IMR-90 (cell line): Measurements from ENCODE around the gene FGA. TPM values are rescaled to one million over a fixed set of nuclear protein-coding genes. Genes with fewer than 3 reads are reported as not detected.

Source experiments
- ATAC-seq: fragments of 200-7000 bp; cut with Tn5 transposase; 2 replicates; pipeline ENCODE4 v1.9.1; 2020; ENCODE audit warnings: low read depth, mild to moderate bottlenecking, moderate library complexity
- BruUV-seq: library from RNA; stranded (reverse); fragments of 400-500 nt; replicated peaks from 2 replicates; lab custom pipeline; 2021; lab: Mats Ljungman, UMichigan
- CTCF ChIA-PET: fragments of 300-600 bp; formaldehyde crosslinking; extraction: SDS; loops from one replicate; lab custom pipeline; 2021; ENCODE audit warnings: antibody characterized with exemption; lab: Yijun Ruan, JAX
- POLR2A ChIA-PET: fragments of 300-600 bp; sonication (Branson Sonifier 250); formaldehyde crosslinking; loops from one replicate; lab custom pipeline; 2022; ENCODE audit warnings: antibody characterized with exemption; ENCODE audit not compliant: unreplicated experiment; lab: Charles Lee
- DNase-seq: peaks from one replicate; pipeline ENCODE4 v3.0.0; 2013
- H2AFZ ChIP-seq: replicated peaks from 2 replicates; pipeline ENCODE3; 2013; ENCODE audit warnings: low read length, mild to moderate bottlenecking; ENCODE audit not compliant: poor library complexity
- H2AK5ac ChIP-seq: 2 replicates; pipeline ENCODE4 v1.6.1; 2013; ENCODE audit warnings: low read depth, low read length, inconsistent platforms
- H2AK9ac ChIP-seq: replicated peaks from 2 replicates; pipeline ENCODE3; 2013; ENCODE audit warnings: mild to moderate bottlenecking, low read depth, low read length, moderate library complexity; ENCODE audit not compliant: poor library complexity
- H2BK120ac ChIP-seq: 2 replicates; pipeline ENCODE4 v1.6.1; 2013; ENCODE audit warnings: low read depth, low read length, inconsistent platforms
- H2BK15ac ChIP-seq: 3 replicates; pipeline ENCODE4 v1.6.1; 2013; ENCODE audit warnings: low read depth, low read length, inconsistent platforms
- H2BK20ac ChIP-seq: 2 replicates; pipeline ENCODE4 v1.6.1; 2013; ENCODE audit warnings: low read depth, mild to moderate bottlenecking, inconsistent platforms, low read length, moderate library complexity
- H2BK5ac ChIP-seq: 2 replicates; pipeline ENCODE4 v1.6.1; 2013; ENCODE audit warnings: mild to moderate bottlenecking, low read depth, low read length, inconsistent platforms; ENCODE audit not compliant: poor library complexity, severe bottlenecking
- H3K14ac ChIP-seq: replicated peaks from 2 replicates; pipeline ENCODE4 v1.6.1; 2013; ENCODE audit warnings: low read depth, low read length, inconsistent platforms
- H3K18ac ChIP-seq: 2 replicates; pipeline ENCODE4 v1.6.1; 2013; ENCODE audit warnings: low read depth, low read length, control low read depth
- H3K23ac ChIP-seq: 2 replicates; pipeline ENCODE4 v1.6.1; 2013; ENCODE audit warnings: low read depth, low read length, inconsistent platforms
- H3K27ac ChIP-seq: 2 replicates; pipeline ENCODE4 v1.5.1; 2013; ENCODE audit warnings: mild to moderate bottlenecking, control low read depth, low read length; ENCODE audit not compliant: insufficient read depth
- H3K27me3 ChIP-seq: 2 replicates; pipeline ENCODE4 v1.6.1; 2013; ENCODE audit warnings: low read length; ENCODE audit not compliant: control insufficient read depth, insufficient read depth
- H3K36me3 ChIP-seq: 2 replicates; pipeline ENCODE4 v1.6.1; 2013; ENCODE audit warnings: low read length, mixed read lengths; ENCODE audit not compliant: control insufficient read depth, insufficient read depth
- H3K4ac ChIP-seq: 2 replicates; pipeline ENCODE4 v1.6.1; 2013; ENCODE audit warnings: low read depth, low read length, inconsistent platforms
- H3K4me1 ChIP-seq: 2 replicates; pipeline ENCODE4 v1.6.1; 2013; ENCODE audit warnings: low read length, mixed read lengths; ENCODE audit not compliant: control insufficient read depth, insufficient read depth
- H3K4me2 ChIP-seq: 2 replicates; pipeline ENCODE4 v1.6.1; 2013; ENCODE audit warnings: low read depth, mild to moderate bottlenecking, control low read depth, low read length, moderate library complexity
- H3K4me3 ChIP-seq: 2 replicates; pipeline ENCODE4 v1.5.1; 2013; ENCODE audit warnings: low read depth, mild to moderate bottlenecking, control low read depth, low read length, moderate library complexity; ENCODE audit not compliant: insufficient read depth
- H3K56ac ChIP-seq: 2 replicates; pipeline ENCODE4 v1.6.1; 2013; ENCODE audit warnings: low read length, inconsistent platforms; ENCODE audit not compliant: insufficient read depth; ENCODE audit errors: extremely low read depth
- H3K79me1 ChIP-seq, 2 experiments: 2 replicates each; pipeline ENCODE4 v1.6.1; 2013; ENCODE audit warnings: low read length in 2 of 2, inconsistent platforms in 1 of 2, low read depth in 1 of 2
- H3K9ac ChIP-seq: 2 replicates; pipeline ENCODE4 v1.6.1; 2013; ENCODE audit warnings: low read depth, low read length, control low read depth
- H3K9me1 ChIP-seq: 2 replicates; pipeline ENCODE4 v1.6.1; 2013; ENCODE audit warnings: low read length, inconsistent platforms; ENCODE audit not compliant: insufficient read depth
- H3K9me3 ChIP-seq: 2 replicates; pipeline ENCODE4 v1.6.1; 2013; ENCODE audit warnings: low read length; ENCODE audit not compliant: control insufficient read depth, insufficient read depth
- H4K20me1 ChIP-seq: 2 replicates; pipeline ENCODE4 v1.6.1; 2013; ENCODE audit warnings: low read length, inconsistent platforms; ENCODE audit not compliant: insufficient read depth
- H4K5ac ChIP-seq: 2 replicates; pipeline ENCODE4 v1.6.1; 2013; ENCODE audit warnings: mild to moderate bottlenecking, low read depth, low read length, control low read depth
- H4K8ac ChIP-seq, 2 experiments: 2 replicates each; pipeline ENCODE4 v1.6.1; 2013; ENCODE audit warnings: low read depth in 2 of 2, low read length in 2 of 2, control low read depth in 1 of 2, inconsistent platforms in 1 of 2
- H4K91ac ChIP-seq: 2 replicates; pipeline ENCODE4 v1.6.1; 2013; ENCODE audit warnings: low read depth, low read length, inconsistent platforms; ENCODE audit not compliant: insufficient read depth
- BHLHE40 ChIP-seq: fragments of 150-350 bp; IDR thresholded peaks from 2 replicates; pipeline ENCODE4 v1.6.1; 2016; ENCODE audit warnings: mild to moderate bottlenecking, low read depth, low read length
- CEBPB ChIP-seq: IDR thresholded peaks from 2 replicates; pipeline ENCODE4 v1.6.1; 2012; ENCODE audit warnings: low read depth, low read length, improper control_type of control experiment
- CHD1 ChIP-seq: IDR thresholded peaks from 2 replicates; pipeline ENCODE4 v1.6.1; 2012; ENCODE audit warnings: low read depth, low read length, improper control_type of control experiment
- CTCF ChIP-seq: conservative IDR thresholded peaks from 2 replicates; pipeline ENCODE4 v1.5.1; 2012; ENCODE audit warnings: mild to moderate bottlenecking, low read depth, low read length, improper control_type of control experiment
- ELK1 ChIP-seq: fragments of 150-350 bp; IDR thresholded peaks from 2 replicates; pipeline ENCODE4 v1.6.1; 2016; ENCODE audit warnings: low read depth, mild to moderate bottlenecking, low read length, moderate library complexity, borderline replicate concordance
- FOS ChIP-seq: fragments of 150-350 bp; IDR thresholded peaks from 2 replicates; pipeline ENCODE4 v1.6.1; 2016; ENCODE audit warnings: low read depth, low read length
- MAFK ChIP-seq: IDR thresholded peaks from 2 replicates; pipeline ENCODE4 v1.6.1; 2012; ENCODE audit warnings: low read depth, low read length, improper control_type of control experiment
- MAZ ChIP-seq: IDR thresholded peaks from 2 replicates; pipeline ENCODE4 v1.6.1; 2012; ENCODE audit warnings: low read depth, mild to moderate bottlenecking, low read length, improper control_type of control experiment, moderate library complexity, borderline replicate concordance
- MXI1 ChIP-seq: IDR thresholded peaks from 2 replicates; pipeline ENCODE4 v1.6.1; 2012; ENCODE audit warnings: low read depth, mild to moderate bottlenecking, low read length, moderate library complexity, borderline replicate concordance
- NFE2L2 ChIP-seq: fragments of 150-350 bp; IDR thresholded peaks from 2 replicates; pipeline ENCODE4 v1.6.1; 2016; ENCODE audit warnings: low read depth, mild to moderate bottlenecking, low read length
- POLR2A ChIP-seq: IDR thresholded peaks from 2 replicates; pipeline ENCODE4 v1.6.1; 2012; ENCODE audit warnings: mild to moderate bottlenecking, low read depth, low read length
- RAD21 ChIP-seq: IDR thresholded peaks from 2 replicates; pipeline ENCODE4 v1.6.1; 2012; ENCODE audit warnings: low read length, improper control_type of control experiment
- RCOR1 ChIP-seq: IDR thresholded peaks from 2 replicates; pipeline ENCODE4 v1.6.1; 2012; ENCODE audit warnings: mild to moderate bottlenecking, low read length, improper control_type of control experiment; ENCODE audit not compliant: insufficient replicate concordance
- RFX5 ChIP-seq: IDR thresholded peaks from 2 replicates; pipeline ENCODE4 v1.8.0; 2012; ENCODE audit warnings: low read depth, mild to moderate bottlenecking, low read length, moderate library complexity
- SMC3 ChIP-seq: fragments of 150-350 bp; IDR thresholded peaks from 2 replicates; pipeline ENCODE4 v1.6.1; 2016; ENCODE audit warnings: low read depth, mild to moderate bottlenecking, antibody characterized with exemption, low read length, moderate library complexity
- WGBS, 2 experiments: methylation state at CpG; one replicate each; pipeline versions ENCODE4 v1.1.5 to v1.1.7; 2013; ENCODE audit warnings: missing lambda C conversion rate in 2 of 2; ENCODE audit not compliant: insufficient read length in 1 of 2; ENCODE audit errors: extremely low coverage in 2 of 2; 5-methylcytosine and 5-hydroxymethylcytosine counted together
- dilution Hi-C: fragments of 300-500 bp; cut with HindIII; formaldehyde crosslinking; loops from one replicate; pipeline ENCODE4 v1.14.3; 2018; ENCODE audit warnings: low sequenced_read_pairs; ENCODE audit not compliant: unreplicated experiment
- in situ Hi-C: fragments of 300-500 bp; cut with MboI; formaldehyde crosslinking; loops from 3 replicates; pipeline ENCODE4 v1.14.3; 2019; ENCODE audit warnings: low sequenced_read_pairs, inconsistent platforms, mixed read lengths
- intact Hi-C: fragments of 100-400 bp; cut with micrococcal nuclease; formaldehyde crosslinking; loops from 2 replicates; pipeline ENCODE4 v1.10.0; 2022
- polyA plus RNA-seq, 3 experiments: library from polyadenylated mRNA; depleted of rRNA; stranded (reverse); fragments of >200 nt; gene quantifications; 2 replicates each; pipeline ENCODE4 v1.2.3, GENCODE V29; 2012; ENCODE audit warnings: low replicate concordance in 1 of 3
- total RNA-seq: library from RNA; depleted of rRNA; stranded (reverse); fragments of >200 nt; gene quantifications from 2 replicates; pipeline ENCODE4 v1.2.3, GENCODE V29; 2012
- TF ChIP-seq, protein P1 (sequence below): fragments of 150-350 bp; IDR thresholded peaks from 2 replicates; pipeline ENCODE4 v1.6.1; 2017; ENCODE audit warnings: mild to moderate bottlenecking, antibody characterized with exemption, low read length, low read depth

The FGA gene
- total and polyA plus RNA-seq, 2 of the 4 experiments (the other 2 are of a cell fraction), result not detected

DNA sequence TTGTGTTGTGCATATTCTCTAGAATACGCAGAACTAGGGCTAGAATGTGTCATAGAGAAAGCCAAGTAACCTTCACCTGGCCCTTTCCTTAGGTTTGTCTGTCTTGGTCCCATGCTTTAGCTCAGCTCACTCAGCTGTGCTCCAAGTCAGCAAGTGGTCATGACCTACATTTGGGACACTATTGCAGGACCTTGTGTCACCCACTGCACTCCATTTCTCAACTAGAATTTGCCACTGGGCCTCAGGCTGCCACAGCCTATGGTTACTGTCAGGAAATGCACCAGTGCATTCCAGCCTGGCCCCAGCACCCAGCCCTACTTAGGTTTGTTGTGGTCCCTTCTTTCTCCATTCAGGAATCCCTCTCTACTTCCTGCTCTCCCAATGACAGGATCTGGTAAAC lies 29.6 kb upstream of the FGA start:
- intact Hi-C loops (no loop called here), dilution Hi-C loops (no loop called here), in situ Hi-C loops (no loop called here)
- H3K27ac ChIP-seq, result no peak overlapping the region
- no peak overlapping the region for H3K9ac ChIP-seq
- WGBS, 2 experiments, result no CpG with 5 or more reads among the region's 1 CpG
- H3K18ac ChIP-seq, result no peak overlapping the region
- no peak overlapping the region for H2BK20ac ChIP-seq
- H3K14ac ChIP-seq, result no peak overlapping the region
- no peak overlapping the region for H2AK5ac ChIP-seq
- 0 out of 2 replicates have a peak, but pooled peaks cover under 1% of the 10 kb centered on the region for H3K27me3 ChIP-seq
- DNase-seq, result no peak
- H3K4me2 ChIP-seq, result no peak overlapping the region
- no peak overlapping the region for H2BK5ac ChIP-seq
- no peak overlapping the region for H3K4me3 ChIP-seq
- ChIA-PET POLR2A (no interaction called here), CTCF (interaction anchor here (1.4 to 2.5 kb wide), 2 partner anchors 61 to 67 kb away, joined by 3 to 20 read pairs; no protein-coding TSS in a partner anchor)
- no peaks in the 10 kb centered on the region for H4K20me1 ChIP-seq
- no peak overlapping the region for H3K4ac ChIP-seq
- H3K56ac ChIP-seq, result no peak overlapping the region
- no peak overlapping the region for H4K91ac ChIP-seq
- H3K79me1 ChIP-seq, result no peaks in the 10 kb centered on the region
- H3K36me3 ChIP-seq, result no peaks in the 10 kb centered on the region
- no peaks in the 10 kb centered on the region for H3K9me3 ChIP-seq
- H2BK15ac ChIP-seq, result no peak overlapping the region
- no peak overlapping the region for H3K23ac ChIP-seq
- no peak overlapping the region for H2AFZ ChIP-seq
- no peak overlapping the region for H2AK9ac ChIP-seq
- no peak overlapping the region for H2BK120ac ChIP-seq
- BruUV-seq, result no TSS peak
- no peak for ATAC-seq
- no peak for TF ChIP-seq RFX5
- TF ChIP-seq FOS, result no peak
- no peak for TF ChIP-seq ELK1
- TF ChIP-seq MXI1, result no peak
- TF ChIP-seq RAD21, result no peak
- no peak for TF ChIP-seq BHLHE40
- no peak for TF ChIP-seq MAZ
- TF ChIP-seq NFE2L2, result no peak
- TF ChIP-seq CTCF, result no peak
- no peak for TF ChIP-seq SMC3
- TF ChIP-seq, protein P1, sequence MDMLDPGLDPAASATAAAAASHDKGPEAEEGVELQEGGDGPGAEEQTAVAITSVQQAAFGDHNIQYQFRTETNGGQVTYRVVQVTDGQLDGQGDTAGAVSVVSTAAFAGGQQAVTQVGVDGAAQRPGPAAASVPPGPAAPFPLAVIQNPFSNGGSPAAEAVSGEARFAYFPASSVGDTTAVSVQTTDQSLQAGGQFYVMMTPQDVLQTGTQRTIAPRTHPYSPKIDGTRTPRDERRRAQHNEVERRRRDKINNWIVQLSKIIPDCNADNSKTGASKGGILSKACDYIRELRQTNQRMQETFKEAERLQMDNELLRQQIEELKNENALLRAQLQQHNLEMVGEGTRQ, result no peak
- no peak for TF ChIP-seq CHD1
- TF ChIP-seq MAFK, result no peak
- no peak for TF ChIP-seq RCOR1
- no peak for TF ChIP-seq CEBPB
- no peak for TF ChIP-seq POLR2A
- no peaks in the 10 kb centered on the region for H3K9me1 ChIP-seq
- no peak overlapping the region for H4K5ac ChIP-seq
- no peak overlapping the region for H4K8ac ChIP-seq
- H3K4me1 ChIP-seq, result no peaks in the 10 kb centered on the region
